HepG2 (cell line): ENCODE data around the gene NARF. TPM values are rescaled to one million over a fixed set of nuclear protein-coding genes. Genes with fewer than 3 reads are reported as not detected.

Experiments used
- AGO2 ChIP-seq: fragments of 200-400 bp; formaldehyde crosslinking; optimal IDR thresholded peaks from 2 replicates; pipeline ENCODE3; 2017; ENCODE audit warnings: mild to moderate bottlenecking, low read depth, low read length, moderate library complexity
- CCAR2 ChIP-seq: fragments of 200-400 bp; formaldehyde crosslinking; optimal IDR thresholded peaks from 2 replicates; pipeline ENCODE3; 2018; ENCODE audit warnings: low read depth, mild to moderate bottlenecking, low read length, moderate library complexity
- DNMT3B ChIP-seq: conservative IDR thresholded peaks from 2 replicates; pipeline ENCODE4 v1.6.1; 2016; ENCODE audit warnings: missing biosample characterization, control low read depth
- ETV6 ChIP-seq: sonication (generic); formaldehyde crosslinking; conservative IDR thresholded peaks from 2 replicates; pipeline ENCODE4 v1.4.0; 2020; ENCODE audit warnings: missing genetic modification reagents
- KLF15 ChIP-seq: sonication (generic); formaldehyde crosslinking; IDR thresholded peaks from 2 replicates; pipeline ENCODE4 v1.8.1; 2023; ENCODE audit warnings: borderline replicate concordance, mild to moderate bottlenecking, inconsistent platforms, missing genetic modification reagents, mixed read lengths
- MTF2 ChIP-seq: sonication (generic); formaldehyde crosslinking; IDR thresholded peaks from 2 replicates; pipeline ENCODE4 v1.5.0; 2020; ENCODE audit warnings: missing genetic modification reagents, borderline replicate concordance
- NR2C2 ChIP-seq: sonication (generic); formaldehyde crosslinking; IDR thresholded peaks from 2 replicates; pipeline ENCODE4 v1.4.0; 2020; ENCODE audit warnings: missing genetic modification reagents, mild to moderate bottlenecking, moderate library complexity, borderline replicate concordance
- RARA ChIP-seq: IDR thresholded peaks from 2 replicates; pipeline ENCODE4 v1.6.1; 2016; ENCODE audit warnings: missing genetic modification reagents, missing compliant biosample characterization
- SKI ChIP-seq: fragments of 450-650 bp; IDR thresholded peaks from one replicate; pipeline ENCODE4 v1.6.1; 2018; ENCODE audit warnings: mild to moderate bottlenecking; ENCODE audit not compliant: partially characterized antibody
- TBX2 ChIP-seq: sonication (generic); formaldehyde crosslinking; IDR thresholded peaks from 2 replicates; pipeline ENCODE4 v1.5.0; 2020; ENCODE audit warnings: missing genetic modification reagents, mild to moderate bottlenecking, borderline replicate concordance
- ZMYM3 ChIP-seq: sonication (generic); formaldehyde crosslinking; IDR thresholded peaks from 2 replicates; pipeline ENCODE4 v1.5.1; 2020; ENCODE audit warnings: mild to moderate bottlenecking, missing genetic modification reagents
- ZNF564 ChIP-seq: sonication (generic); formaldehyde crosslinking; IDR thresholded peaks from 2 replicates; pipeline ENCODE4 v1.8.1; 2023; ENCODE audit warnings: mild to moderate bottlenecking, missing genetic modification reagents
- ZNF644 ChIP-seq: IDR thresholded peaks from 2 replicates; pipeline ENCODE4 v1.6.1; 2016; ENCODE audit warnings: low read depth
- ZNF672 ChIP-seq: sonication (generic); formaldehyde crosslinking; IDR thresholded peaks from 2 replicates; pipeline ENCODE4 v1.8.1; 2022; ENCODE audit warnings: missing genetic modification reagents
- ZNF709 ChIP-seq: sonication (generic); formaldehyde crosslinking; IDR thresholded peaks from 2 replicates; pipeline ENCODE4 v1.5.0; 2020; ENCODE audit warnings: mild to moderate bottlenecking, missing genetic modification reagents
- ZNF776 ChIP-seq: sonication (generic); formaldehyde crosslinking; IDR thresholded peaks from 2 replicates; pipeline ENCODE4 v1.4.0; 2020; ENCODE audit warnings: mild to moderate bottlenecking, missing genetic modification reagents
- ZNF816 ChIP-seq: sonication (generic); formaldehyde crosslinking; IDR thresholded peaks from 2 replicates; pipeline ENCODE4 v1.8.0; 2022; ENCODE audit warnings: missing genetic modification reagents, mild to moderate bottlenecking, borderline replicate concordance
- ZSCAN22 ChIP-seq: sonication (generic); formaldehyde crosslinking; IDR thresholded peaks from 2 replicates; pipeline ENCODE4 v1.4.0; 2020; ENCODE audit warnings: mild to moderate bottlenecking, missing genetic modification reagents
- ZZZ3 ChIP-seq: sonication (generic); formaldehyde crosslinking; IDR thresholded peaks from 2 replicates; pipeline ENCODE4 v1.4.0; 2020; ENCODE audit warnings: missing genetic modification reagents, mild to moderate bottlenecking, borderline replicate concordance
- polyA plus RNA-seq, 8 experiments: library from polyadenylated mRNA; depleted of rRNA in 3 of 8; stranded (reverse) in 7 of 8; unstranded in 1 of 8; fragments of >200 nt; fragmentation: Illumina TruSeq in 4 of 8; extraction: Trizol in 4 of 8; gene quantifications; 2 replicates each; pipeline versions ENCODE4 v1.2.1 to v1.2.3, GENCODE V29; 2011 to 2016; ENCODE audit warnings: low read depth in 4 of 8, missing spikeins in 1 of 8, mixed read lengths in 1 of 8; ENCODE audit not compliant: insufficient read depth in 1 of 8
- total RNA-seq, 5 experiments: library from RNA; depleted of rRNA; stranded (reverse); fragments of >200 nt; fragmentation: Illumina TruSeq; extraction: Trizol; gene quantifications; 2 replicates each; pipeline ENCODE4 v1.2.3, GENCODE V29; 2016; ENCODE audit warnings: low read depth in 1 of 5
- TF ChIP-seq, protein P1 (sequence below): sonication (generic); formaldehyde crosslinking; IDR thresholded peaks from 2 replicates; pipeline ENCODE4 v1.5.1; 2020; ENCODE audit warnings: missing genetic modification reagents, mild to moderate bottlenecking, borderline replicate concordance
- TF ChIP-seq, protein P2 (sequence below): sonication (generic); formaldehyde crosslinking; IDR thresholded peaks from 2 replicates; pipeline ENCODE4 v1.5.0; 2020; ENCODE audit warnings: mild to moderate bottlenecking, missing genetic modification reagents, borderline replicate concordance

Gene NARF
- total and polyA plus RNA-seq, 2 of the 13 experiments (the other 11 are each of a cell fraction or from before 2014, with no cell fraction given), result 61.1 to 144 TPM

DNA sequence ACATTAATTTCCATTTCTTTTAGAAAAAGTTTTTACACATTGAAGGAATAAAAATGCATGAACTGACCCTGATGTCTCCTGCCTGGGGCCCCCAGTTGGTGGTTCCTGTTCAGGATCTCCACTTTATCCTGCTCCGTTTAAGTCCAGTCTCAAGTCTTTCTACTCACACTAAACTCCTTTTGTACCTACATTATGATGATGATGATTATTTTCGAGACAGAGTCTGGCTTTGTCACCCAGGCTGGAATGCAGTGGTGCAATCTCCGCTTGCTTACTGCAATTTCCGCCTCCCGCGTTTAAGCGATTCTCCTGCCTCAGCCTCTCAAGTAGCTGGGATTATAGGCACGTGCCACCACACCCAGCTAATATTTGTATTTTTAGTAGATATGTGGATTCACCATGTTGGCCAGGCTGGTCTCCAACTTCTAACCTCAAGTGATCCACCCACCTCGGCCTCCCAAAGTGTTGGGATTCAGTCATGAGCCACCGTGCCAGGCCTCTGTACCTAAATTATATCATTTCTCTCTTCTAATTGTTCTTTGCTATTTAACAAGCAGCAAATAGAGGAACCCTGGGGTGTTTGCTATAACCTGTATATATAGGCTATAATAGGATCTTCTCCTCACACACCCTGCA, 58.8 kb downstream of the NARF start (continued):
- TF ChIP-seq MTF2 (no peak), ZMYM3 (CRISPR knock-in tag) (peak; percentile 55; the same call in 1 of the 2 replicates), ZZZ3 (no peak), ZNF672 (CRISPR knock-in tag) (no peak), ZNF776 (CRISPR knock-in tag) (no peak), ZNF644 (CRISPR knock-in tag) (peak; percentile 73), SKI (peak; percentile 69), AGO2 (no peak), CCAR2 (no peak), KLF15 (CRISPR knock-in tag) (no peak), ZNF709 (CRISPR knock-in tag) (no peak), ETV6 (peak; percentile 79; the same call in 1 of the 2 replicates), RARA (CRISPR knock-in tag) (peak; percentile 79), TBX2 (CRISPR knock-in tag) (peak; percentile 95), ZNF564 (CRISPR knock-in tag) (peak; percentile 42; the same call in 1 of the 2 replicates), ZSCAN22 (CRISPR knock-in tag) (no peak), ZNF816 (CRISPR knock-in tag) (no peak), DNMT3B (CRISPR knock-in tag) (0 out of 2 replicates have a peak, but pooled peaks have one; percentile 32), NR2C2 (CRISPR knock-in tag) (peak; percentile 48; the same call in 1 of the 2 replicates)
- TF ChIP-seq, protein P1, sequence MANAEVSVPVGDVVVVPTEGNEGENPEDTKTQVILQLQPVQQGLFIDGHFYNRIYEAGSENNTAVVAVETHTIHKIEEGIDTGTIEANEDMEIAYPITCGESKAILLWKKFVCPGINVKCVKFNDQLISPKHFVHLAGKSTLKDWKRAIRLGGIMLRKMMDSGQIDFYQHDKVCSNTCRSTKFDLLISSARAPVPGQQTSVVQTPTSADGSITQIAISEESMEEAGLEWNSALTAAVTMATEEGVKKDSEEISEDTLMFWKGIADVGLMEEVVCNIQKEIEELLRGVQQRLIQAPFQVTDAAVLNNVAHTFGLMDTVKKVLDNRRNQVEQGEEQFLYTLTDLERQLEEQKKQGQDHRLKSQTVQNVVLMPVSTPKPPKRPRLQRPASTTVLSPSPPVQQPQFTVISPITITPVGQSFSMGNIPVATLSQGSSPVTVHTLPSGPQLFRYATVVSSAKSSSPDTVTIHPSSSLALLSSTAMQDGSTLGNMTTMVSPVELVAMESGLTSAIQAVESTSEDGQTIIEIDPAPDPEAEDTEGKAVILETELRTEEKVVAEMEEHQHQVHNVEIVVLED (CRISPR knock-in tag), result peak; percentile 68; the same call in 1 of the 2 replicates
- TF ChIP-seq, protein P2, sequence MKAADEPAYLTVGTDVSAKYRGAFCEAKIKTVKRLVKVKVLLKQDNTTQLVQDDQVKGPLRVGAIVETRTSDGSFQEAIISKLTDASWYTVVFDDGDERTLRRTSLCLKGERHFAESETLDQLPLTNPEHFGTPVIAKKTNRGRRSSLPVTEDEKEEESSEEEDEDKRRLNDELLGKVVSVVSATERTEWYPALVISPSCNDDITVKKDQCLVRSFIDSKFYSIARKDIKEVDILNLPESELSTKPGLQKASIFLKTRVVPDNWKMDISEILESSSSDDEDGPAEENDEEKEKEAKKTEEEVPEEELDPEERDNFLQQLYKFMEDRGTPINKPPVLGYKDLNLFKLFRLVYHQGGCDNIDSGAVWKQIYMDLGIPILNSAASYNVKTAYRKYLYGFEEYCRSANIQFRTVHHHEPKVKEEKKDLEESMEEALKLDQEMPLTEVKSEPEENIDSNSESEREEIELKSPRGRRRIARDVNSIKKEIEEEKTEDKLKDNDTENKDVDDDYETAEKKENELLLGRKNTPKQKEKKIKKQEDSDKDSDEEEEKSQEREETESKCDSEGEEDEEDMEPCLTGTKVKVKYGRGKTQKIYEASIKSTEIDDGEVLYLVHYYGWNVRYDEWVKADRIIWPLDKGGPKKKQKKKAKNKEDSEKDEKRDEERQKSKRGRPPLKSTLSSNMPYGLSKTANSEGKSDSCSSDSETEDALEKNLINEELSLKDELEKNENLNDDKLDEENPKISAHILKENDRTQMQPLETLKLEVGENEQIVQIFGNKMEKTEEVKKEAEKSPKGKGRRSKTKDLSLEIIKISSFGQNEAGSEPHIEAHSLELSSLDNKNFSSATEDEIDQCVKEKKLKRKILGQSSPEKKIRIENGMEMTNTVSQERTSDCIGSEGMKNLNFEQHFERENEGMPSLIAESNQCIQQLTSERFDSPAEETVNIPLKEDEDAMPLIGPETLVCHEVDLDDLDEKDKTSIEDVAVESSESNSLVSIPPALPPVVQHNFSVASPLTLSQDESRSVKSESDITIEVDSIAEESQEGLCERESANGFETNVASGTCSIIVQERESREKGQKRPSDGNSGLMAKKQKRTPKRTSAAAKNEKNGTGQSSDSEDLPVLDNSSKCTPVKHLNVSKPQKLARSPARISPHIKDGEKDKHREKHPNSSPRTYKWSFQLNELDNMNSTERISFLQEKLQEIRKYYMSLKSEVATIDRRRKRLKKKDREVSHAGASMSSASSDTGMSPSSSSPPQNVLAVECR (CRISPR knock-in tag), result peak; percentile 68; the same call in 1 of the 2 replicates
